ENCODE results near the gene FSD1.
A peak's percentile ranks its signal among the peaks of the same experiment; 100 is the strongest.
"Not testable (repeated sequence)": the region's sequence is repeated elsewhere in the genome, so short reads cannot be mapped to it uniquely, and the experiment has no call there.

FSD1 gene

GRCh38 chr19:4304538-4305256 lies at the start of gene FSD1:
FSD1 (plus strand) TSS chr19:4304598; CDS start chr19:4304747, 149 bp downstream.
- peak; percentile 92 for DNase-seq (ENCODE audit: low spot score)

GRCh38 chr19:4256563-4256962 lies 47.8 kb upstream of the FSD1 start:
- DNase-seq (ENCODE audit: low spot score), result no peak

- DNase-seq (ENCODE audit: low spot score), result no peak
Observed at GRCh38 chr19:4257025-4257424, 47.4 kb upstream of the FSD1 start.

GRCh38 chr19:4258181-4258580 lies 46.2 kb upstream of the FSD1 start:
- DNase-seq (ENCODE audit: low spot score), result no peak

GRCh38 chr19:4260613-4261191 lies 43.7 kb upstream of the FSD1 start:
- DNase-seq (ENCODE audit: low spot score), result no peak

- no peak for DNase-seq (ENCODE audit: low spot score)
Observed at GRCh38 chr19:4264812-4265211, 39.6 kb upstream of the FSD1 start.

GRCh38 chr19:4266253-4267000 lies 38.0 kb upstream of the FSD1 start:
- no peak for DNase-seq (ENCODE audit: low spot score)

- no peak for DNase-seq (ENCODE audit: low spot score)
Observed at GRCh38 chr19:4267101-4267900, 37.1 kb upstream of the FSD1 start.

GRCh38 chr19:4267901-4268815 lies 36.2 kb upstream of the FSD1 start:
- no peak for DNase-seq (ENCODE audit: low spot score)

- DNase-seq (ENCODE audit: low spot score), result no peak
Observed at GRCh38 chr19:4268816-4269430, 35.5 kb upstream of the FSD1 start.

GRCh38 chr19:4272894-4273293 lies 31.5 kb upstream of the FSD1 start:
- DNase-seq (ENCODE audit: low spot score), result no peak

- DNase-seq (ENCODE audit: low spot score), result not testable (repeated sequence)
Observed at GRCh38 chr19:4274321-4274686, 30.1 kb upstream of the FSD1 start.

- no peak for DNase-seq (ENCODE audit: low spot score)
Observed at GRCh38 chr19:4277191-4277696, 27.2 kb upstream of the FSD1 start.

- no peak for DNase-seq (ENCODE audit: low spot score)
Observed at GRCh38 chr19:4278010-4278409, 26.4 kb upstream of the FSD1 start.

GRCh38 chr19:4278419-4279266 lies 25.8 kb upstream of the FSD1 start, which contains the start of gene SHD:
SHD (plus strand) TSS chr19:4279266; CDS start chr19:4280064, 798 bp downstream.
- no peak for DNase-seq (ENCODE audit: low spot score)

- DNase-seq (ENCODE audit: low spot score), result no peak
Observed at GRCh38 chr19:4279267-4279529, 25.2 kb upstream of the FSD1 start.

GRCh38 chr19:4279530-4280422 lies 24.6 kb upstream of the FSD1 start:
- no peak for DNase-seq (ENCODE audit: low spot score)

GRCh38 chr19:4284176-4284958 lies 20.0 kb upstream of the FSD1 start:
- DNase-seq (ENCODE audit: low spot score), result peak; percentile 58
